ENCODE results near the gene PLA2G4E. TPM values are rescaled to one million over a fixed set of nuclear protein-coding genes. Genes with fewer than 3 reads are reported as not detected.

Gene PLA2G4E
- total RNA-seq, 6 donors from 2014 or later = 0.13 to 5.2 (median 1.1) TPM; not detected in 2

DNA sequence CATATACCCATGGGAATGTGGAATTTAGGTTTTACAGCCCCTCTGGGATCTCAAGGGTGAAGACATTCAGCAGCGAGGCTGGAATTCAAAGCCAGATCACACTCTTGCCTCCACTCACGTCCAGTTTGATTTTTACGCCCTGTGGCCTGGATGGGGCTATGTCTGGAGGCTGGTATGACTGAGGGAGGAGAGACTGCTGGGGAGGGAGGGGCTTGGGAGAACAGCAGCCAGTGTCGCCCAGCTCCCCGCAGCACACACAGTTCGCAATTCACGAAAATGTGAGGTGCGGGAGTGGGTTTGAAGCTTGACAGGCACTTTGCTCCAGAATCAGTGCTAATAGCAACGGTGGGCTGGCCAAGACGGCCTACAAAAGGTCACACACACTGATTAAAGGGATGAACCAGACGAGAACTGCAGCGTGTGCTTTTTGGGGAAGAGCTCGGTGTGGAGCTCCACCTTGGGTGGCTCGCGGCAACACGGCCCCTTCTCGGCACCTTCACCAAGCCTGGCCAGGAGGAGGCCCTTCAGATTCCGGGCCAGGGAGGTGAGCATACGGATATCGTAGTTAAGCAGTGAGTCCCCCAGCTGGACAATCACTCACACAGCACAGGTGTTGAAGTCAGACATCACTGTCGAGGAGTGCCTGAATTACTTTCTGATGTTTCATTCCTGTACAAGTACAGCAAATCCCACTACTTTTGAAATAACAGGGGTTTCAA, 64.9 kb downstream of the PLA2G4E start:
- Histone ChIP-seq H3K4me1 (peaks cover 4 to 34% (median 18%) of the 10 kb centered on the region in 4 donors), H3K27me3 (no peaks in the 10 kb centered on the region), H3K9me3 (no peaks in the 10 kb centered on the region), H3K4me3 (no peak overlapping the region), H3K27ac (no peak overlapping the region), H3K36me3 (peaks cover 0 to 26% (median 18%) of the 10 kb centered on the region in 4 donors)
- no peak for TF ChIP-seq POLR2AphosphoS5 (IDR thresholded peaks at IDR 0.05)
- no peak for TF ChIP-seq POLR2A (IDR thresholded peaks at IDR 0.05)
- TF ChIP-seq, protein P1, sequence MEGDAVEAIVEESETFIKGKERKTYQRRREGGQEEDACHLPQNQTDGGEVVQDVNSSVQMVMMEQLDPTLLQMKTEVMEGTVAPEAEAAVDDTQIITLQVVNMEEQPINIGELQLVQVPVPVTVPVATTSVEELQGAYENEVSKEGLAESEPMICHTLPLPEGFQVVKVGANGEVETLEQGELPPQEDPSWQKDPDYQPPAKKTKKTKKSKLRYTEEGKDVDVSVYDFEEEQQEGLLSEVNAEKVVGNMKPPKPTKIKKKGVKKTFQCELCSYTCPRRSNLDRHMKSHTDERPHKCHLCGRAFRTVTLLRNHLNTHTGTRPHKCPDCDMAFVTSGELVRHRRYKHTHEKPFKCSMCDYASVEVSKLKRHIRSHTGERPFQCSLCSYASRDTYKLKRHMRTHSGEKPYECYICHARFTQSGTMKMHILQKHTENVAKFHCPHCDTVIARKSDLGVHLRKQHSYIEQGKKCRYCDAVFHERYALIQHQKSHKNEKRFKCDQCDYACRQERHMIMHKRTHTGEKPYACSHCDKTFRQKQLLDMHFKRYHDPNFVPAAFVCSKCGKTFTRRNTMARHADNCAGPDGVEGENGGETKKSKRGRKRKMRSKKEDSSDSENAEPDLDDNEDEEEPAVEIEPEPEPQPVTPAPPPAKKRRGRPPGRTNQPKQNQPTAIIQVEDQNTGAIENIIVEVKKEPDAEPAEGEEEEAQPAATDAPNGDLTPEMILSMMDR (IDR thresholded peaks at IDR 0.05) = no peak
- TF ChIP-seq EP300 (IDR thresholded peaks at IDR 0.05) = no peak
- 81 to 88% methylated on average over 21 of the region's 21 CpGs for WGBS, 2 donors
- ATAC-seq (ENCODE audit: low FRiP score in 2 of 2) = peak in 1 of 2 donors; percentile 28
- DNase-seq = no peak

DNA sequence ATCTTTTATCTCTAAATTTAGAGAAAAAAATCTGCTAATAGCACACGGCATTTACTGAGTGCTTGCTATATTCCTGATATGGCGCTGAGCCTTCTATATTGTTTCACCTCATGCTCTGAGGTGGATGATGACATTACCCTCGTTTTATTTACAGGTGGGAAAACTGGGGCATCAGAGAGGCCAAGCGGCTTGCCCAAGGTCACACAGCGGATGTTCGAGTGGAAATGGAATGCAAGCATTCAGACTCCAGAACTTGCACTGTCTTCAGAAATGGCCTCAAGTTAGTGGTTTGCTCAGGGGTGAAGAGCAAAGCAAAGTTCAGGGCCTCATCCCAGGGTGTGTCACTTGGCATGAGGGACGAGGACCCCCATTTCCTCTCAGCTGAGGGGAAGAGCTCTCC, 65.7 kb downstream of the PLA2G4E start:
- H3K4me3 ChIP-seq = no peak overlapping the region
- peaks cover 9 to 32% (median 21%) of the 10 kb centered on the region in 4 donors for H3K4me1 ChIP-seq
- peaks cover 0 to 26% (median 18%) of the 10 kb centered on the region in 4 donors for H3K36me3 ChIP-seq
- H3K9me3 ChIP-seq = no peaks in the 10 kb centered on the region
- TF ChIP-seq POLR2A (IDR thresholded peaks at IDR 0.05) = no peak
- TF ChIP-seq POLR2AphosphoS5 (IDR thresholded peaks at IDR 0.05) = no peak
- TF ChIP-seq EP300 (IDR thresholded peaks at IDR 0.05) = no peak
- TF ChIP-seq, protein P1 (IDR thresholded peaks at IDR 0.05) = no peak
- H3K27ac ChIP-seq = no peak overlapping the region
- 89% methylated on average over 6 to 7 of the region's 7 CpGs for WGBS, 2 donors
- ATAC-seq (ENCODE audit: low FRiP score in 2 of 2) (no peak), DNase-seq (no peak)
- H3K27me3 ChIP-seq = no peaks in the 10 kb centered on the region

DNA sequence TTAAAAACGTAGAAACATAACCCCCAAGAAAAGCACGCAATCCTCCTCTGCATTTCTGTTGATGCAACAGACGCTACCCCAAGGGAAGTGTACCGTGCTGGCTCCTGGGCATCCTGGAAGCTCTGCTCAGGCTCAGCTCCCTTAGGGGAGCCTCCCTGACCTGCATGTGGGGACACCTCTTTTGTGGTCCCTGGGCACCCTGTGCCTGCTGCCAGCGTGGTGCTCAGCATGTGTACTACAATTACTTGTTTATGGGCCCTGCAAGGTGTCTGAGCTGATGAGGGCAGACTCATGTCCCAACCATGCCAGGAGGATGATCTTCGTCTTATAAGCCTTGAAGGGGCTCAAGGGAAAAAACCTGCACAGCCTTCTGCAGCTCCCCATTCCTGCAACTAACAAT, 66.8 kb downstream of the PLA2G4E start:
- ATAC-seq (ENCODE audit: low FRiP score in 2 of 2) (no peak), DNase-seq (no peak)
- Histone ChIP-seq H3K4me1 (peaks cover 12 to 38% (median 28%) of the 10 kb centered on the region in 4 donors), H3K27me3 (no peaks in the 10 kb centered on the region), H3K27ac (no peak overlapping the region), H3K36me3 (peaks cover 0 to 26% (median 18%) of the 10 kb centered on the region in 4 donors), H3K9me3 (no peaks in the 10 kb centered on the region), H3K4me3 (no peak overlapping the region)
- 86 to 89% methylated on average over 5 to 6 of the region's 6 CpGs for WGBS, 2 donors
- TF ChIP-seq, protein P1 (IDR thresholded peaks at IDR 0.05) = no peak
- TF ChIP-seq EP300 (IDR thresholded peaks at IDR 0.05) = no peak
- TF ChIP-seq POLR2AphosphoS5 (IDR thresholded peaks at IDR 0.05) = no peak
- TF ChIP-seq POLR2A (IDR thresholded peaks at IDR 0.05) = no peak

DNA sequence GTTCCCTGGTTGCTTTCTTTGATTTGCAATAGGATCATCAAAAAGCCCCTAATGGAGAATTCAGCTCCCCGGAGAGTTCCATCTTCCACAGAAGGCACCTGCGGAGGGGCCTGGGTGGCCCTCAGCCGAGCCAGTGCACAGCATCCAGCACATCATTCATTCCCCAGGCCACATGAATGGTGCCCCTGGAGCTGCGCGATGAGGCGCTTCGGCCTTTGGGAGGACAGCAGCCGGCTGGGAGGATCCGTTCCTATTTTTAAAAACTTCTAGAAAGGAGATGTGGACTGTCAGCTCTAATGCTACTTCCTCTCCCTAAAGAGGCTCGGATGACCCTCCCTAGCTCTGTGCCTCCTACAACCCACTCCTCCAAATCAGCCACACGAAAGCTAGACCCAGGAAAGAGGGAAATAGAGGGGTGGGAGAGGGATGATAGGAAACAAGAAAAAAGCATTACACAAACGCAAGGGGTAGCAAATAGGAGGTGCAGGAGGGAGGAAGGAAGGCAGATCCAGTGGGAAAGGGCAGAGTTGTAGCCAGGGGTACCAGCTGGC, 68.8 kb downstream of the PLA2G4E start:
- WGBS, 2 donors = 87 to 90% methylated on average over 11 to 12 of the region's 12 CpGs
- H3K36me3 ChIP-seq = peaks cover 0 to 26% (median 18%) of the 10 kb centered on the region in 4 donors
- no peaks in the 10 kb centered on the region for H3K27me3 ChIP-seq
- no peaks in the 10 kb centered on the region for H3K9me3 ChIP-seq
- no peak for TF ChIP-seq POLR2AphosphoS5 (IDR thresholded peaks at IDR 0.05)
- TF ChIP-seq EP300 (IDR thresholded peaks at IDR 0.05) = no peak
- TF ChIP-seq, protein P1 (IDR thresholded peaks at IDR 0.05) = no peak
- TF ChIP-seq POLR2A (IDR thresholded peaks at IDR 0.05) = no peak
- H3K4me1 ChIP-seq = peaks cover 10 to 24% (median 16%) of the 10 kb centered on the region in 4 donors
- peak overlapping the region in 1 of 4 donors; percentile 37 for H3K27ac ChIP-seq
- peak in 1 of 2 donors; percentile 55 for DNase-seq
- H3K4me3 ChIP-seq = no peak overlapping the region
- ATAC-seq (ENCODE audit: low FRiP score in 2 of 2) = peak in 1 of 2 donors; percentile 30
